ENCODE data around the gene ZDHHC14.

- TF ChIP-seq CTCF (IDR thresholded peaks at IDR 0.05): no peak
- no peak for TF ChIP-seq POLR2A (IDR thresholded peaks at IDR 0.05)
- TF ChIP-seq EP300 (IDR thresholded peaks at IDR 0.05): no peak
Observed at GRCh38 chr6:157658301-157658700, 277.3 kb downstream of the ZDHHC14 start.

All from ovary (tissue), 3 donors.